Measurements from ENCODE around the gene CNTNAP5. TPM values are rescaled to one million over a fixed set of nuclear protein-coding genes. Genes with fewer than 3 reads are reported as not detected.

CNTNAP5 gene
- total RNA-seq, 1 donor from 2014 or later = 0.56 TPM

- DNase-seq (ENCODE audit: low read depth, low spot score) = no peak
- Mint-ChIP-seq H3K4me1 (no peaks in the 10 kb centered on the region), H3K36me3 (ENCODE audit: low read depth) (no peaks in the 10 kb centered on the region), H3K4me3 (no peak overlapping the region), H3K27ac (ENCODE audit: unreplicated experiment) (no peak overlapping the region), H3K9me3 (no peaks in the 10 kb centered on the region), H3K27me3 (ENCODE audit: low read depth) (peaks cover 2% of the 10 kb centered on the region)
- no peak for TF ChIP-seq CTCF (conservative IDR thresholded peaks at IDR 0.05)
These were observed 515.7 kb downstream of the CNTNAP5 start for GRCh38 chr2:124540805-124541204.

GRCh38 chr2:124542932-124543640 lies 518.0 kb downstream of the CNTNAP5 start:
- TF ChIP-seq CTCF (conservative IDR thresholded peaks at IDR 0.05) = no peak
- Mint-ChIP-seq H3K27me3 (ENCODE audit: low read depth) (peaks cover 2% of the 10 kb centered on the region), H3K36me3 (ENCODE audit: low read depth) (no peaks in the 10 kb centered on the region), H3K4me3 (no peak overlapping the region), H3K4me1 (peaks cover 4% of the 10 kb centered on the region), H3K27ac (ENCODE audit: unreplicated experiment) (no peak overlapping the region), H3K9me3 (no peaks in the 10 kb centered on the region)
- no peak for DNase-seq (ENCODE audit: low read depth, low spot score)

DNA sequence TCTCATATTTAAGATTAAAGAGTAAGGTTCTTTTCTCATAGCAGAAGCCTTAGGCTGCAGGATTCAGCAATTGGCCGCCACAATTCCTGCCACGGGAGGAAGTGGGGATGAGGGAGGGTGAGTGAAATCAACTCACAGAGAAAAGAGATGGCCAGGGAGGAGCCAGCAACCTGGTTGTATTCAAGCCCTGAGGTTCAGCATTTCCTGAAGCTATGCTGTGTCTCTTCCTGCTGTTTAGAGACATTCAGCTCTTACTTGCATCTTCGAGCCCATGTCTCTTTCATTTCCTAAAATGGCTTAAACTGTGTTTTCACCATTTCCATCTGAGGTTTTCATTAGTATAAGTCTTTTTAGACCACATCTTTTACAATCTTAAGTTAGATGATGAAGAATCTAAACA lies 522.6 kb downstream of the CNTNAP5 start:
- Mint-ChIP-seq H3K36me3 (ENCODE audit: low read depth) (no peaks in the 10 kb centered on the region), H3K27me3 (ENCODE audit: low read depth) (no peaks in the 10 kb centered on the region), H3K4me3 (no peak overlapping the region), H3K4me1 (peaks cover 21% of the 10 kb centered on the region), H3K9me3 (no peaks in the 10 kb centered on the region), H3K27ac (ENCODE audit: unreplicated experiment) (no peak overlapping the region)
- DNase-seq (ENCODE audit: low read depth, low spot score) = no peak
- TF ChIP-seq CTCF (conservative IDR thresholded peaks at IDR 0.05) = no peak

DNA sequence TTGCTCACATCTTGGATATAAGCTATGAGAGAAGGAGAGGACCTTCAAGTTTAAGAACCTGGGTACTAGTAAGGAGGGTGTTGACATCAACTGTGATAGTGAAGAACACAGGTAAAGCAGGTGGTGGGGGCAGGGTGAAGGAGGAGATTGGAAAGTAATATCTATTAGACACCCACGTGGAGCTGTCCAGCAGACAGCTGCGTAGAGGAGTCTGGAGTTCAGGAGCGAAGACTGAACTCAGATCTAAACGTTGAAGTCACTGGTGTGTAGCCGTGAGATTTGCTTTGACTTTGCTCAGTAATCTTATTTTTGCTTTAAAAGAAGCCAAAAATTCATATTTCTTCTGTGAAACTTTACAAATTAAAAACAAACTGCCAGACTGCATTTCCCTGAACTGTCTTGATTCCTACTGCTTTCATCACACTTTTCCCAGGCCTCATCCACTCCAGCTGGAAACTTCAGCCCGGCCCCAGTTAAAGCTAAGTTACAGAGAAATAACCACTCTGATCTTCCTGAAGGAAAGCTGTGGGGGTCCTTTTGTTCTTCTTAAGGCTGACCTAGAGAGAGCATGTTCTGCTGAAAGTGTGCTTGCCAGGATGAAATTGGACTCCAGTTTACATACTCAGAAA lies 533.3 kb downstream of the CNTNAP5 start:
- TF ChIP-seq CTCF (conservative IDR thresholded peaks at IDR 0.05) = no peak
- Mint-ChIP-seq H3K9me3 (no peaks in the 10 kb centered on the region), H3K36me3 (ENCODE audit: low read depth) (no peaks in the 10 kb centered on the region), H3K27ac (ENCODE audit: unreplicated experiment) (peak overlapping the region; percentile 5), H3K27me3 (ENCODE audit: low read depth) (no peaks in the 10 kb centered on the region), H3K4me1 (peaks cover 12% of the 10 kb centered on the region), H3K4me3 (no peak overlapping the region)
- no peak for DNase-seq (ENCODE audit: low read depth, low spot score)

DNA sequence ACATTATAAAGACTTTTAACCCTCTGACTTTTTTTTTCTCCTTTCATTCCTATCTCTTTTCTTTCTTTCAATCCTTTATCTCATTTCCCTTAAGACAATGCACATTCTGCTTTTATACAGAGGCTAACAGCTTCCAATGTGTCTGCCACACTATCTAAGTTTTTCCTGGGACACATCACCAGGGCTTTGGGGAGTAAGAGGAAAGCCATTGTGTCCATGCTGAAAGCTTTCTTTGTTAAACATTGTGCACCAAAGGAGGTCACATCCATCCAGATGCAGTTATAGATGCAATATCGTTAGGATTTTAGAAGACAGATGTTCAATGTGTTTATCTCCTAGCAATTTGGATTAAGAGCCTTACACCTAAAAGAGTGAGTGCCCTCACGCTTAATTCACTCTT lies 534.1 kb downstream of the CNTNAP5 start:
- H3K36me3 Mint-ChIP-seq (ENCODE audit: low read depth) = no peaks in the 10 kb centered on the region

More for the DNA sequence above, 534.1 kb downstream of the CNTNAP5 start:
- DNase-seq (ENCODE audit: low read depth, low spot score) = no peak
- no peak for TF ChIP-seq CTCF (conservative IDR thresholded peaks at IDR 0.05)
- Mint-ChIP-seq H3K27ac (ENCODE audit: unreplicated experiment) (peak overlapping the region; percentile 9), H3K27me3 (ENCODE audit: low read depth) (no peaks in the 10 kb centered on the region), H3K9me3 (no peaks in the 10 kb centered on the region), H3K4me3 (no peak overlapping the region), H3K4me1 (peaks cover 12% of the 10 kb centered on the region)
